WTC11 (cell line): ENCODE results near the gene MMAB. TPM values are rescaled to one million over a fixed set of nuclear protein-coding genes. Genes with fewer than 3 reads are reported as not detected.

ENCODE experiments used
- ATAC-seq: fragments of 200-7000 bp; cut with Tn5 transposase; 2 replicates; pipeline ENCODE4 v1.10.0; 2021; ENCODE audit warnings: mild to moderate bottlenecking, moderate library complexity
- CTCF ChIA-PET: fragments of 300-600 bp; sonication (Branson Sonifier 250); formaldehyde crosslinking; loops from one replicate; lab custom pipeline; 2021; ENCODE audit warnings: antibody characterized with exemption; lab: Charles Lee
- POLR2A ChIA-PET: fragments of 350-600 bp; sonication (Branson Sonifier 250); formaldehyde crosslinking; loops from one replicate; lab custom pipeline; 2021; ENCODE audit warnings: antibody characterized with exemption; lab: Charles Lee
- DNase-seq: peaks from one replicate; pipeline ENCODE4 v3.0.0; 2021; ENCODE audit warnings: low spot score
- H3K27ac Mint-ChIP-seq: 2 replicates; pipeline ENCODE4 v1.8.0; 2021; ENCODE audit warnings: mixed read lengths
- H3K27me3 Mint-ChIP-seq: 2 replicates; pipeline ENCODE4 v1.8.0; 2021; ENCODE audit warnings: low read depth, mild to moderate bottlenecking, moderate library complexity, mixed read lengths
- H3K36me3 Mint-ChIP-seq: 2 replicates; pipeline ENCODE4 v1.8.0; 2021; ENCODE audit warnings: mixed read lengths
- H3K4me1 Mint-ChIP-seq: 2 replicates; pipeline ENCODE4 v1.8.0; 2022; ENCODE audit warnings: mixed read lengths
- H3K4me3 Mint-ChIP-seq: 2 replicates; pipeline ENCODE4 v1.8.0; 2021; ENCODE audit warnings: mild to moderate bottlenecking, moderate library complexity, mixed read lengths
- H3K9me3 Mint-ChIP-seq: 2 replicates; pipeline ENCODE4 v1.8.0; 2021; ENCODE audit warnings: mixed read lengths
- ATF2 ChIP-seq: sonication (generic); formaldehyde crosslinking; IDR thresholded peaks from 2 replicates; pipeline ENCODE4 v1.8.1; 2022; ENCODE audit warnings: low read depth, missing genetic modification reagents, borderline replicate concordance
- FOXK1 ChIP-seq: sonication (generic); formaldehyde crosslinking; IDR thresholded peaks from 2 replicates; pipeline ENCODE4 v1.8.0; 2022; ENCODE audit warnings: mild to moderate bottlenecking, moderate library complexity, missing genetic modification reagents
- JUN ChIP-seq: sonication (generic); formaldehyde crosslinking; IDR thresholded peaks from 2 replicates; pipeline ENCODE4 v1.8.0; 2023; ENCODE audit warnings: mild to moderate bottlenecking, missing genetic modification reagents
- KAT7 ChIP-seq: sonication (generic); formaldehyde crosslinking; IDR thresholded peaks from 2 replicates; pipeline ENCODE4 v1.8.1; 2023; ENCODE audit warnings: missing genetic modification reagents, mild to moderate bottlenecking, borderline replicate concordance
- MLX ChIP-seq: sonication (generic); formaldehyde crosslinking; IDR thresholded peaks from 2 replicates; pipeline ENCODE4 v1.8.1; 2023; ENCODE audit warnings: mild to moderate bottlenecking, missing genetic modification reagents, moderate library complexity
- NR2C2 ChIP-seq: sonication (generic); formaldehyde crosslinking; IDR thresholded peaks from 2 replicates; pipeline ENCODE4 v1.8.0; 2022; ENCODE audit warnings: mild to moderate bottlenecking, missing genetic modification reagents
- SP1 ChIP-seq: sonication (generic); formaldehyde crosslinking; conservative IDR thresholded peaks from 2 replicates; pipeline ENCODE4 v1.8.1; 2022; ENCODE audit warnings: missing genetic modification reagents
- TEAD1 ChIP-seq: sonication (generic); formaldehyde crosslinking; IDR thresholded peaks from 2 replicates; pipeline ENCODE4 v1.8.0; 2022; ENCODE audit warnings: mild to moderate bottlenecking, missing genetic modification reagents
- ZNF416 ChIP-seq: fragments of 250-450 bp; sonication (Bioruptor Pico); IDR thresholded peaks from 2 replicates; pipeline ENCODE4 v1.9.0; 2021; ENCODE audit warnings: mild to moderate bottlenecking, inconsistent platforms
- ZNF532 ChIP-seq: fragments of 250-450 bp; sonication (Bioruptor Pico); IDR thresholded peaks from 2 replicates; pipeline ENCODE4 v1.9.0; 2021; ENCODE audit warnings: mild to moderate bottlenecking, borderline replicate concordance
- total RNA-seq: library from RNA; stranded (reverse); gene quantifications from 3 replicates; pipeline ENCODE4 v1.2.3, GENCODE V29; 2021
- TF ChIP-seq, protein P1 (sequence below): sonication (generic); formaldehyde crosslinking; IDR thresholded peaks from 2 replicates; pipeline ENCODE4 v1.8.1; 2023; ENCODE audit warnings: mild to moderate bottlenecking, missing genetic modification reagents
- TF ChIP-seq, protein P2 (sequence below): sonication (generic); formaldehyde crosslinking; IDR thresholded peaks from 2 replicates; pipeline ENCODE4 v1.8.0; 2022; ENCODE audit warnings: mild to moderate bottlenecking, missing genetic modification reagents

MMAB gene
- total RNA-seq, 1 experiment from 2014 or later, result 22.0 TPM

- TF ChIP-seq ATF2 (no peak), MLX (CRISPR knock-in tag) (no peak), KAT7 (CRISPR knock-in tag) (no peak), TEAD1 (CRISPR knock-in tag) (no peak)
These were observed 40.4 kb downstream of the MMAB start (continued) for GRCh38 chr12:109532721-109533486.

DNA sequence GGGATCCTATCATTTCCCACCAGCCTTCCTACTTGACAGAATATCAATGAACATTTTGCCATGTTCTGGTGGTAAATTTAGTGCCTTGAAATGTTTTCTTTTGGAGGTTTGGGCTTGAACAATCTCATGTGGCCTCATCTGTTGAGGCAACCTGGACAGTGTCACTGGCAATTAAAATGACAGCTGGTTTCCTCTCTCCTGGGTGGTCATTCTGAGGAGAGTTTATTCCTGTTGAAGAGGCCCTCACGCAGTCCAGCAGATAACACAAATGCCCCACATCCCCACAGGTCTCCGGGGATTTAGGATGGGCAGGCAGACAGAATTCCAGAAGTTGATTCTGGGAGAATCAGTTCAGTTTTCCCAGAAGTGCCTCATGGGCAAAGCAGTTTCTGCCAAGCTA lies 41.9 kb downstream of the MMAB start:
- ChIA-PET CTCF (interaction anchor here (1.2 kb wide), 1 partner anchor 12 kb away, joined by 3 read pairs; no protein-coding TSS in a partner anchor), POLR2A (no interaction called here)
- no peak overlapping the region for H3K4me3 Mint-ChIP-seq
- no peak for TF ChIP-seq JUN (CRISPR knock-in tag)
- TF ChIP-seq, protein P1, sequence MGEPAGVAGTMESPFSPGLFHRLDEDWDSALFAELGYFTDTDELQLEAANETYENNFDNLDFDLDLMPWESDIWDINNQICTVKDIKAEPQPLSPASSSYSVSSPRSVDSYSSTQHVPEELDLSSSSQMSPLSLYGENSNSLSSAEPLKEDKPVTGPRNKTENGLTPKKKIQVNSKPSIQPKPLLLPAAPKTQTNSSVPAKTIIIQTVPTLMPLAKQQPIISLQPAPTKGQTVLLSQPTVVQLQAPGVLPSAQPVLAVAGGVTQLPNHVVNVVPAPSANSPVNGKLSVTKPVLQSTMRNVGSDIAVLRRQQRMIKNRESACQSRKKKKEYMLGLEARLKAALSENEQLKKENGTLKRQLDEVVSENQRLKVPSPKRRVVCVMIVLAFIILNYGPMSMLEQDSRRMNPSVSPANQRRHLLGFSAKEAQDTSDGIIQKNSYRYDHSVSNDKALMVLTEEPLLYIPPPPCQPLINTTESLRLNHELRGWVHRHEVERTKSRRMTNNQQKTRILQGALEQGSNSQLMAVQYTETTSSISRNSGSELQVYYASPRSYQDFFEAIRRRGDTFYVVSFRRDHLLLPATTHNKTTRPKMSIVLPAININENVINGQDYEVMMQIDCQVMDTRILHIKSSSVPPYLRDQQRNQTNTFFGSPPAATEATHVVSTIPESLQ (CRISPR knock-in tag), result no peak
- no peak for TF ChIP-seq ZNF532 (CRISPR knock-in tag)
- no peak for TF ChIP-seq FOXK1 (CRISPR knock-in tag)
- TF ChIP-seq MLX (CRISPR knock-in tag), result no peak
- TF ChIP-seq, protein P2, sequence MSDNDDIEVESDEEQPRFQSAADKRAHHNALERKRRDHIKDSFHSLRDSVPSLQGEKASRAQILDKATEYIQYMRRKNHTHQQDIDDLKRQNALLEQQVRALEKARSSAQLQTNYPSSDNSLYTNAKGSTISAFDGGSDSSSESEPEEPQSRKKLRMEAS (CRISPR knock-in tag), result no peak
- no peak for TF ChIP-seq SP1
- no peak for TF ChIP-seq NR2C2 (CRISPR knock-in tag)
- no peak for TF ChIP-seq ZNF416
- peaks cover 15% of the 10 kb centered on the region for H3K36me3 Mint-ChIP-seq
- no peaks in the 10 kb centered on the region for H3K27me3 Mint-ChIP-seq
- no peak overlapping the region for H3K27ac Mint-ChIP-seq
- DNase-seq (no peak), ATAC-seq (no peak)
- H3K4me1 Mint-ChIP-seq, result peaks cover 8% of the 10 kb centered on the region
- no peaks in the 10 kb centered on the region for H3K9me3 Mint-ChIP-seq
